EL (cell line): ENCODE measurements around the gene IGSF11.
A peak's percentile ranks its signal among the peaks of the same experiment; 100 is the strongest.
"Not testable (repeated sequence)": the region's sequence is repeated elsewhere in the genome, so short reads cannot be mapped to it uniquely, and the experiment has no call there.

Experiments
- DNase-seq: peaks from one replicate; pipeline ENCODE4 v3.0.0-alpha.2; 2016

Gene IGSF11

GRCh38 chr3:119034256-119035013 is at the start of gene IGSF11:
IGSF11 (minus strand) TSS chr3:119034846; CDS start chr3:119034582, 264 bp downstream.
- peak; percentile 48 for DNase-seq

GRCh38 chr3:119080364-119080763 is 45.7 kb upstream of the IGSF11 start:
- no peak for DNase-seq

GRCh38 chr3:119073258-119074001 is 38.8 kb upstream of the IGSF11 start:
- DNase-seq, result no peak

DNA sequence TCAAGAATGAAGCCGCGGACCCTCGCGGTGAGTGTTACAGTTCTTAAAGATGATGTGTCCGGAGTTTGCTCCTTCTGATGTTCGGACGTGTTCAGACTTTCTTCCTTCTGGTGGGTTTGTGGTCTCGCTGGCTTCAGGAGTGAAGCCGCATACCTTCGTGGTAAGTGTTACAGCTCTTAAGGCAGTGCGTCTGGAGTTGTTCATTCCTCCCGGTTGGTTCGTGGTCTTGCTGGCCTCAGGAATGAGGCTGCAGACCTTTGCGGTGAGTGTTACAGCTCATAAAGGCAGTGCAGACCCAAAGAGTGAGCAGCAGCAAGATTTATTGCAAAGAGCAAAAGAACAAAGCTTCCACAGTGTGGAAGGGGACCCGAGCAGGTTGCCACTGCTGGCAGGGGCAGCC is 37.8 kb upstream of the IGSF11 start:
- not testable (repeated sequence) for DNase-seq

- no peak for DNase-seq
Measured at GRCh38 chr3:119069725-119070124, 35.1 kb upstream of the IGSF11 start.

- DNase-seq, result no peak
Measured at GRCh38 chr3:119063471-119063870, 28.8 kb upstream of the IGSF11 start.

DNA sequence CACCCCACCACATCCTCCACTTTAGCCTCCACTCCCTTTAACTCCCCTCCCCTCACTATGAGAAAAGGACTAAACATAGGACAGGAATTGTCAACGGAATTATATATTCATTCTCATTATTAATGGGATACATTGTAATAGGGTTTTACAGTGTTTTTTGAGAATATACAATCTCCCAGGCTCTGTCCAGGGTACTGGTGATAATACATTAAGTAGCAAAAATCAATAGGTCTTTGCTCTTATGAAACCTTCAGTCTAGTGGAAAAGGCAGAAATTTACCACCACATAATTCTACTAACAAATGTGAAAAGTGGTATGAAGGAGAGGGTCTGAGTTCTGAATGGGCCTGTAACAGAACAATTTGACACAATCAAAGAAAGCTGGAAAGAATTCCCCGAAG is 28.2 kb upstream of the IGSF11 start:
- no peak for DNase-seq

DNA sequence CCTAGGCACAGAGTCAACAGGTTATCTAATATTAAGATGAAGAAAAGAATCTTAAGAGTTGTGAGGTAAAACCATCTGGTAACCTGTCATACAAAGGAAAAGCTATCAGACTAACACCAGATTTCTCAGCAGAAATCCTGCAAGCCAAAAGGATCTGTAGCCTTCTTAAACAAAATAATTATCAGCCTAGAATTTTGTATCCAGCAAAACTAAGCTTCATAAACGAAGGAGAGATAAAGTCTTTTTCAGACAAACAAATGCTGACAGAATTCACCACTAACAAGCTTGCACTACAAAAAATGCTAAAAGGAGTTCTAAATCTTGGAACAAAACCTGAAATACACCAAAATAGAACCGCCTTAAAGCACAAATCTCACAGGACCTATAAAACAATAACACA is 9.9 kb upstream of the IGSF11 start:
- DNase-seq, result no peak

DNA sequence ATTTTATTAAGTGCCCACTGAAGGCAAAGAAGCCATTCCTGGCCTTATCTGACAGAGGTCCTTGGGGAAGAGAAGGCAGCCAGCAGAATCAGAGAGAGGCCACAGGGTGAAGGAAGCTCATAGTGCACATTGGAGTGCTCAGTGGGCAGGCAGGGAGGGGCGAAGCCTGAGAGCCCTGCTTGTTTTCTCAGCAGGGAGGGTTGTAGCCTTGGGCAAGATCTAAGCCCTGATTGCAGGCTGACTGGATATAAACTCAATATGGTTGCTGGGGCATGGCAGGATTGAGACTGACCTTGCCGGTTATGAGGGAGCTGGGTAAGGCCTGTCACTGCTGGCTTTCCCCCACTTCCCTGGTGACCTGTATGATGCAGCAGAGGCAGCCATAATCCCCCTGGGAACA is 7.5 kb upstream of the IGSF11 start:
- DNase-seq, result no peak

DNA sequence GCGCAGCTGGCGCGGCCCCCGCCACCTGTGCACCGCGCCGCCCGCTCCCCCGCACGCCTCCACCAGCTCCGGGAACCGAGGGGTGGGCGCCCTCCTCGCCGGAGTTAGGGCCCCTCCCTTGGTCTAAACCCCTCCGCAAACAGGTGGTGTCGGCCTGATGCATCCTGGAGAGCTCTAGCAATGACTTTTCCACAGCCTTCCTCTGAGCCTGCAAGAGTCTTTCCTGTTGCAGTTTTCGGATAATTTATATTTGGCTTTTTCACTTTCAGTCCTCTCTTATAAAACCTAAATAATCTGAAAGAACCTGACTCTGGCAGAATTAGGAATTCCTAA is 334 bp upstream of the IGSF11 start:
- DNase-seq, result no peak

- DNase-seq, result no peak
Measured at GRCh38 chr3:119033393-119034255, 1.0 kb downstream of the IGSF11 start.

GRCh38 chr3:119025171-119025795 is 9.4 kb downstream of the IGSF11 start:
- no peak for DNase-seq

GRCh38 chr3:119019767-119020518 is 14.7 kb downstream of the IGSF11 start:
- DNase-seq, result no peak

DNA sequence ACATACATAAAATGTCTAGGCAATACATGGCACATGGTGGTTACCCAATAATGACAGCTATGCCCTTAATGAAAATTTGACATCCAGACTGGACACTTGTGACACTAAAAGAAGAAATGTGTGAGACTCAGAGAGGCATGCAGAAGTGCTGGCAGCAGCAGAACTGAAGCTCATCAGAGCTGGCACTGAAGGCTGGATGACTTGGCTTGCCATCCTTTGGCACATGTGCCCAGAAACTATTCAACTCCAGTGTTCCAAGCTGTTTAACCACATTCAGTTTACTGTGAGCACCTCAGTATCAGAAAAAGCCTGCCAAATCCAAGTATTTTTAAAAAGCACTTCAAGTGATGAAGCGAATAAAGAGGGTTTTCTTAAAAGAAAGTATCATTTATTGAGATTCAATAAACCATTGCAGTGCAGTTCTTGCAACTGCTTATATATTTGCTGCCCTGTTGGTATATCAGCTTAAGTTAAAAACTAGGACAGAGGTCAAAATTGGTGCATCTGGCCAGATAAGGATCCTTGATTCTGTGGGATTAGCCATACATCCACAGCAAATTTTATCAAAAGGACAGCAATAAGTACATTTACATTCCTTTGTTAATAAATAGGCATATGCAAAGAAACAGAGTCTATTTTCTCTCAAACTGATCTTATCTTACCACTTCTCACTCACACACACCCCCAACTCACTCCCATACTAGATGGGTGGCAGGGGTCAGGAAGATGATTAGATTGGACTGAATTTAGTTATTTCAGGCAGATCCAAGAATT is 15.8 kb downstream of the IGSF11 start:
- DNase-seq, result no peak

DNA sequence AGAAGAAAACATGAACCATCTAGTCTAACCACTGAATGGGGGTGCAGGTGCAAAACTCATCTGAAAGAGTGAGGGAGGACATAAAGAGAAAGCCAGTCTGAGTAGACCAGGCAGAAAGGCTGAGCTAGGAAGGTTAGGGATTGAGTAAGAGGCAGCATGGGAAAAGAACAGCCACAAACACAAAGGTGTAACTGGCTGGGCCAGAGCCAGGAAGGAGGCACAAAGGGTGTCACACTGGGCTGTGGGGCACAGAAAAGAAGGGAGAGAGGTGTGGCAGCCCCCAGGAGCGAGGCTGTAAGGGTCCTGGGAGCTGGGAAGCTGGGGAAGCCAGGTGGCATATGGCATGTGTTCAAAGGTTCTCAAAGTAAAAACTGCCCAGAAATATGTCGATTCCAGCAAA is 18.7 kb downstream of the IGSF11 start:
- DNase-seq, result no peak

- no peak for DNase-seq
Measured at GRCh38 chr3:119013951-119014350, 20.7 kb downstream of the IGSF11 start.

DNA sequence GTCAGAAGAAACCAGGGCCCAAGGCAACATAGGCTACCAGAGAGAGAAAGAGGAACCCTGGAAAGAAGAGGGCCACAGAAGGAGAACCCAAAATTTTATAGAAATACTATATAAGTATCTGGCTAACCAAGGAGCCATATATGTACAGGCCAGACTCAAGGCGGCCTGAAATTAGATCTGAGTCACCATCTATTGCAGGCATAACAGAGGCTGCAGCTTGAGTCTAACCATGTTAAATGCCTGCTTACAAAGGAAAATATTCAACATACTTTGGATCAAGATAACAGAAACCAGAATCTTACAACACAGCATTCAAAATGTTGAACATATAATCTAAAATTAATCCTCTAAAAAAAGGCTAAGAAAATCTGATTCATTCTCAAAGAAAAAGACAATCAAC is 23.1 kb downstream of the IGSF11 start:
- DNase-seq, result no peak

- DNase-seq, result no peak
Measured at GRCh38 chr3:118997190-118997589, 37.5 kb downstream of the IGSF11 start.

GRCh38 chr3:118991775-118992174 is 42.9 kb downstream of the IGSF11 start:
- DNase-seq, result no peak

GRCh38 chr3:118990823-118991560 is 43.7 kb downstream of the IGSF11 start:
- no peak for DNase-seq
